OCI-LY1 (cell line): ENCODE data around the gene FYB1.

ENCODE experiments used
- H2AFZ ChIP-seq: fragments of 200-600 bp; sonication (generic), shearing (Covaris generic); 2 replicates; pipeline ENCODE4 v1.6.0; 2014; ENCODE audit warnings: antibody characterized with exemption, mild to moderate bottlenecking, low read length
- H3F3A ChIP-seq: fragments of 200-600 bp; sonication (generic), shearing (Covaris generic); 2 replicates; pipeline ENCODE4 v1.6.0; 2014; ENCODE audit warnings: mild to moderate bottlenecking, antibody characterized with exemption, low read length, moderate library complexity; ENCODE audit not compliant: insufficient read depth
- H3K27ac ChIP-seq: fragments of 200-600 bp; sonication (generic); 2 replicates; pipeline ENCODE4 v1.5.1; 2014; ENCODE audit warnings: low read length, mixed run types, mild to moderate bottlenecking, low read depth; ENCODE audit not compliant: poor library complexity, severe bottlenecking
- H3K27me3 ChIP-seq: fragments of 200-600 bp; sonication (generic); 2 replicates; pipeline ENCODE4 v1.6.0; 2014; ENCODE audit warnings: antibody characterized with exemption, mild to moderate bottlenecking, low read length, moderate library complexity; ENCODE audit not compliant: insufficient read depth
- H3K36me3 ChIP-seq: fragments of 200-600 bp; sonication (generic); 2 replicates; pipeline ENCODE4 v1.6.1; 2014; ENCODE audit warnings: mild to moderate bottlenecking, antibody characterized with exemption, low read length, moderate library complexity, mixed read lengths; ENCODE audit not compliant: insufficient read depth
- H3K4me1 ChIP-seq: fragments of 200-600 bp; sonication (generic); 2 replicates; pipeline ENCODE4 v1.5.1; 2014; ENCODE audit warnings: mild to moderate bottlenecking, low read length, moderate library complexity; ENCODE audit not compliant: insufficient read depth, severe bottlenecking
- H3K4me2 ChIP-seq: fragments of 200-600 bp; sonication (generic), shearing (Covaris generic); 2 replicates; pipeline ENCODE4 v1.6.1; 2014; ENCODE audit warnings: low read length
- H3K4me3 ChIP-seq: fragments of 200-600 bp; sonication (generic); 2 replicates; pipeline ENCODE4 v1.5.1; 2014; ENCODE audit warnings: low read length, low read depth, mild to moderate bottlenecking, mixed read lengths; ENCODE audit not compliant: poor library complexity, severe bottlenecking
- H3K79me2 ChIP-seq: fragments of 200-600 bp; shearing (Covaris generic); 2 replicates; pipeline ENCODE4 v1.6.1; 2016; ENCODE audit warnings: mixed run types, low read length, mixed read lengths; ENCODE audit not compliant: insufficient read depth
- H3K9ac ChIP-seq: fragments of 200-600 bp; sonication (generic), shearing (Covaris generic); 2 replicates; pipeline ENCODE4 v1.6.1; 2014; ENCODE audit warnings: mild to moderate bottlenecking, low read length, mixed read lengths
- H3K9me2 ChIP-seq: fragments of 200-600 bp; sonication (generic), shearing (Covaris generic); 2 replicates; pipeline ENCODE4 v1.6.1; 2014; ENCODE audit warnings: low read depth, mild to moderate bottlenecking, low read length, mixed read lengths
- H3K9me3 ChIP-seq: fragments of 200-600 bp; shearing (Covaris generic); 2 replicates; pipeline ENCODE4 v1.6.1; 2014; ENCODE audit warnings: low read length, mixed read lengths
- H4K20me1 ChIP-seq: fragments of 200-600 bp; sonication (generic), shearing (Covaris generic); 2 replicates; pipeline ENCODE4 v1.6.0; 2016; ENCODE audit warnings: mild to moderate bottlenecking, low read length; ENCODE audit not compliant: insufficient read depth
- EZH2 ChIP-seq: fragments of 200-600 bp; sonication (generic), shearing (Covaris generic); IDR thresholded peaks from 2 replicates; pipeline ENCODE4 v1.8.0; 2017; ENCODE audit warnings: borderline replicate concordance, mixed run types, mild to moderate bottlenecking, antibody characterized with exemption, low read length, moderate library complexity, mixed read lengths
- TF ChIP-seq, protein P1 (sequence below): fragments of 200-600 bp; sonication (generic), shearing (Covaris generic); IDR thresholded peaks from 2 replicates; pipeline ENCODE4 v1.5.1; 2017; ENCODE audit warnings: mild to moderate bottlenecking, antibody characterized with exemption, low read length, moderate library complexity, mixed read lengths

Gene FYB1

DNA sequence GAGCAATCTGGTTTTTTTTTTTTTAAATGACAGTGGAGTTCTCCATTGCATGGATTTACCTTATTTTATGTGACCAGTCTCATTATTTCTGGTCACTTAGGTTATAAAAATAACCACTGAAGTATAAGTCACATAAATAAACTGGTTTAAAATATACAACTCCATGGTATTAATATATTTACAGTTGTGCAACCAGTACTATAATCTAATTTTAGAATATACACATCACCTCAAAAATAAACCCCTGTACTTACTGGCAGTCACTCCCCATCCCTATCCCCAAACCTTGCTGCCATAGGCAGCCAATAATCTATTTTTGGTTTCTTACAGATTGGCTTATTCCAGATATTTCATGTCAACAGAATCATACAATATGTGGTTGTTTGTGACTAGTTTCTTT lies 57.8 kb downstream of the FYB1 start:
- Histone ChIP-seq H2AFZ (no peak overlapping the region), H3K79me2 (no peaks in the 10 kb centered on the region), H3K27me3 (no peaks in the 10 kb centered on the region), H3K4me2 (no peak overlapping the region), H3F3A (no peaks in the 10 kb centered on the region), H4K20me1 (no peaks in the 10 kb centered on the region), H3K27ac (no peak overlapping the region), H3K4me1 (no peaks in the 10 kb centered on the region), H3K4me3 (no peak overlapping the region), H3K36me3 (no peaks in the 10 kb centered on the region), H3K9me3 (no peaks in the 10 kb centered on the region), H3K9ac (no peak overlapping the region), H3K9me2 (no peaks in the 10 kb centered on the region)
- TF ChIP-seq, protein P1, sequence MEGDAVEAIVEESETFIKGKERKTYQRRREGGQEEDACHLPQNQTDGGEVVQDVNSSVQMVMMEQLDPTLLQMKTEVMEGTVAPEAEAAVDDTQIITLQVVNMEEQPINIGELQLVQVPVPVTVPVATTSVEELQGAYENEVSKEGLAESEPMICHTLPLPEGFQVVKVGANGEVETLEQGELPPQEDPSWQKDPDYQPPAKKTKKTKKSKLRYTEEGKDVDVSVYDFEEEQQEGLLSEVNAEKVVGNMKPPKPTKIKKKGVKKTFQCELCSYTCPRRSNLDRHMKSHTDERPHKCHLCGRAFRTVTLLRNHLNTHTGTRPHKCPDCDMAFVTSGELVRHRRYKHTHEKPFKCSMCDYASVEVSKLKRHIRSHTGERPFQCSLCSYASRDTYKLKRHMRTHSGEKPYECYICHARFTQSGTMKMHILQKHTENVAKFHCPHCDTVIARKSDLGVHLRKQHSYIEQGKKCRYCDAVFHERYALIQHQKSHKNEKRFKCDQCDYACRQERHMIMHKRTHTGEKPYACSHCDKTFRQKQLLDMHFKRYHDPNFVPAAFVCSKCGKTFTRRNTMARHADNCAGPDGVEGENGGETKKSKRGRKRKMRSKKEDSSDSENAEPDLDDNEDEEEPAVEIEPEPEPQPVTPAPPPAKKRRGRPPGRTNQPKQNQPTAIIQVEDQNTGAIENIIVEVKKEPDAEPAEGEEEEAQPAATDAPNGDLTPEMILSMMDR, result no peak
- no peak for TF ChIP-seq EZH2

DNA sequence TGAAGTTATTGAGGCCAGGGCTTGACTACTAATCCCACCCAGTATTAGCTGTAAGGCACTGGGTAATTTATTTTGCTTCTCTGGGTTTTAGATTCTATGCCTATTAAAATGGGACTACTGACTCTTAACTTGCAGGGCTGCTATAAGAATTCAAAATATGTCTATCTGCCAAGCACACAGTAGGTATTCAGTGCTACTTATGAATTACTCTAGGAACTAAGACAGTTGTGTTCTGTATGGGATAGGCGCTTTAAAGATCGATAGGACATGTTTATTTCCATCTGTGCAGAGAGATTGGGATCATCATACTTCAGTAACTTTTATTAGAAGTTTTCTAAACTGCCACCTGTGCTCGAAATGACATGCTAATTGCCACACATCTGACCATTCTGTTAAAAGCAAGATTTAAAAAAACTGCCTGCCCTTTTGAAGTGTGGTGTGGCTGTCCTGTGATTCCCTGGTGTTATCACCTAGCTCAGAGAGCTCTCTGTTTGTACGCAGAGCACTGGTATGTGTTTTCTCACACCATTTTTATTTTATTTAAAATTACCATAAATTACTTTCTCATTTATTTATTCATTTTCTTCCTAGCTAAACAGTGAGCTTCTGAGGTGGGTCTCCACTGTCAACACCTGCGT lies 58.7 kb downstream of the FYB1 start:
- no peak for TF ChIP-seq EZH2
- TF ChIP-seq, protein P1, result no peak
- no peak overlapping the region for H3K4me3 ChIP-seq
- H3F3A ChIP-seq, result no peaks in the 10 kb centered on the region
- no peaks in the 10 kb centered on the region for H3K27me3 ChIP-seq
- no peaks in the 10 kb centered on the region for H4K20me1 ChIP-seq
- H3K4me2 ChIP-seq, result no peak overlapping the region
- no peaks in the 10 kb centered on the region for H3K79me2 ChIP-seq
- H3K4me1 ChIP-seq, result no peaks in the 10 kb centered on the region
- no peak overlapping the region for H3K9ac ChIP-seq
- H2AFZ ChIP-seq, result no peak overlapping the region
- no peak overlapping the region for H3K27ac ChIP-seq
- no peaks in the 10 kb centered on the region for H3K36me3 ChIP-seq
- H3K9me3 ChIP-seq, result no peaks in the 10 kb centered on the region
- H3K9me2 ChIP-seq, result no peaks in the 10 kb centered on the region

DNA sequence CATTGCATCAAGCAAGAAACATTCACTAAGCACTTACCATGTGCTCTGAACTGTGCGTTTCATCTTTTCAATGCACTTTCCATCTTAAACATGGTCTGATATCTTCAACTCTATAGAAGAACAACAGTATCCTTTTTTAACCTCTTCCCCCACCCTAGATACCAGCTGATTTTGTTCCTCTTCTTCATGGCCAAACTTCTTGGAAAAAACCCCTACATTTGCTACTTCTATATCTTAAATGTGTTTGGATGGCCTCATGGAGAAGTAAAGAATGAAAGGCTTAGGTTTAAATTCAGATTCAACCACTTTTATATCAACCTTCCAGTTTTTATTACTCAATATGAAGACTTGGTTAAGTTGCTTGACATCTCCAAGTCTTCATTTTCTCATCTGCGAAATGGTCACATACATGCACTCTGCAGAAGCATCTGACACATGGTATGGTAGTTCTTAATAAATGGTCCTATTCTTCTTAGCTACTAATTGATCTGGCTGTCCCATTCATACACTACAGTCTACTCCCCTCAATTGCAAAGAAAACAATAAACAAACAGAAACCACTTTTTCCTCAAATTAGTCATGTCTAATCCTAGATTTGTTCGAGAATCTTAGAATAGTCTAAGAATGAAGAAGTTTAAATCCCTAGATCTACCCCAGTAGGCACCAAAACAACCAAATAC lies 59.4 kb downstream of the FYB1 start:
- Histone ChIP-seq H2AFZ (no peak overlapping the region), H3F3A (no peaks in the 10 kb centered on the region), H3K4me1 (no peaks in the 10 kb centered on the region), H3K79me2 (no peaks in the 10 kb centered on the region), H3K4me3 (no peak overlapping the region), H4K20me1 (no peaks in the 10 kb centered on the region), H3K27ac (no peak overlapping the region), H3K9me2 (no peaks in the 10 kb centered on the region), H3K9me3 (no peaks in the 10 kb centered on the region), H3K4me2 (no peak overlapping the region), H3K9ac (no peak overlapping the region), H3K36me3 (no peaks in the 10 kb centered on the region), H3K27me3 (no peaks in the 10 kb centered on the region)
- no peak for TF ChIP-seq EZH2
- TF ChIP-seq, protein P1, result no peak
